AG04449 (cell line): ENCODE results near the gene SLC14A1.

Experiments
- CTCF ChIA-PET: fragments of 350-600 bp; formaldehyde crosslinking; extraction: SDS; loops from one replicate; lab custom pipeline; 2021; ENCODE audit warnings: antibody characterized with exemption; lab: Yijun Ruan, JAX
- POLR2A ChIA-PET: fragments of 400-600, 350-600 bp; formaldehyde crosslinking; extraction: SDS; loops from one replicate; lab custom pipeline; 2020; ENCODE audit warnings: antibody characterized with exemption, inconsistent platforms; lab: Yijun Ruan, JAX
- DNase-seq: peaks from one replicate; pipeline ENCODE4 v3.0.0-alpha.2; 2010; ENCODE audit warnings: low read depth, low spot score
- H3K4me3 ChIP-seq: 2 replicates; pipeline ENCODE4 v1.5.1; 2011; ENCODE audit warnings: low read depth, mild to moderate bottlenecking, control low read depth, low read length
- TF ChIP-seq, protein P1 (sequence below): IDR thresholded peaks from one replicate; pipeline ENCODE4 v1.5.1; 2011; ENCODE audit warnings: mild to moderate bottlenecking, moderate library complexity, low read length, control low read depth, inconsistent platforms; ENCODE audit not compliant: insufficient read depth; ENCODE audit errors: missing control alignments

SLC14A1 gene

DNA sequence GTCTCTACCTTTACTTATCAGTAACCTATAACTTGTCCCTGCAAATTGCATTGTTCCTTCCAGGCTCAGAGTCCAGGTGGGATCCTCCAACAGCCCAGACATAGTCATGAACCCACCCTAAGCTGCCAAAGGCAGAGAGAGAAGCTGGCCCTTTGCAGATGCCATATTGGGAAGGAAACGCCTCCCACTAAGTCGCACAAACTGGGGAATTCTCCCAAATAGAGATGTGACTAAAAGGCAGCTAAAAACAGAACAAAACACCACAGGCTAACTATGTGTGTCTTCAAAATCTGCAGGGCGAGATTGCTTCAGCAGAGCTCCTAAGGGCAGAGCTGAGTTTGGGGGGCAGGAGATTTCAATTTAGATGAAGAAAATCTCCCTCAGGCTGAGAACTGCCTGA is 63.0 kb downstream of the SLC14A1 start:
- TF ChIP-seq, protein P1, sequence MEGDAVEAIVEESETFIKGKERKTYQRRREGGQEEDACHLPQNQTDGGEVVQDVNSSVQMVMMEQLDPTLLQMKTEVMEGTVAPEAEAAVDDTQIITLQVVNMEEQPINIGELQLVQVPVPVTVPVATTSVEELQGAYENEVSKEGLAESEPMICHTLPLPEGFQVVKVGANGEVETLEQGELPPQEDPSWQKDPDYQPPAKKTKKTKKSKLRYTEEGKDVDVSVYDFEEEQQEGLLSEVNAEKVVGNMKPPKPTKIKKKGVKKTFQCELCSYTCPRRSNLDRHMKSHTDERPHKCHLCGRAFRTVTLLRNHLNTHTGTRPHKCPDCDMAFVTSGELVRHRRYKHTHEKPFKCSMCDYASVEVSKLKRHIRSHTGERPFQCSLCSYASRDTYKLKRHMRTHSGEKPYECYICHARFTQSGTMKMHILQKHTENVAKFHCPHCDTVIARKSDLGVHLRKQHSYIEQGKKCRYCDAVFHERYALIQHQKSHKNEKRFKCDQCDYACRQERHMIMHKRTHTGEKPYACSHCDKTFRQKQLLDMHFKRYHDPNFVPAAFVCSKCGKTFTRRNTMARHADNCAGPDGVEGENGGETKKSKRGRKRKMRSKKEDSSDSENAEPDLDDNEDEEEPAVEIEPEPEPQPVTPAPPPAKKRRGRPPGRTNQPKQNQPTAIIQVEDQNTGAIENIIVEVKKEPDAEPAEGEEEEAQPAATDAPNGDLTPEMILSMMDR = no peak
- ChIA-PET POLR2A (interaction anchor here (0.6 to 1.5 kb wide), 2 partner anchors 11 to 13 kb away, joined by 3 to 10 read pairs; no protein-coding TSS in a partner anchor), CTCF (interaction anchor here (1.2 to 1.9 kb wide), 4 partner anchors 12 to 92 kb away, joined by 3 to 7 read pairs (median 5); partner anchors contain the start of gene SLC14A1)
- no peak for DNase-seq
- H3K4me3 ChIP-seq = no peak overlapping the region

DNA sequence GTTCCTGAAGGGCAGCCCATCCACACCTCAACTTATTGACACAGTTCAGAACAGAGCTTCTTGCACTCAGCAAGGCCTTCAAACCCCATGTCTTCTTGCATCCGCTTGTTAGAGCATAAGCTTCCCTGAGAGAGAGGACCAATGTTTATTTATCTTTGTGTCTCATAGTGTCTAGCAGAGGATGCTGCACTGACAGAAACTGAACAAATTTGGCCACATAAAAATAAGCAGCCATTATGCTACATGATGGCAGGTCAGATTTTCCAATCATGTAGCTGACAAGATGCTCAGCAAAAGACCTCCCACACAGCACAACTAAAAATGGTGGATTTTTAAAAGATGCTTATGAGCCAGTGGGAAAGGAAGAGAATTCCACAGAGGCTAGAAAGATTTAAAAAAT is 63.4 kb downstream of the SLC14A1 start:
- no peak overlapping the region for H3K4me3 ChIP-seq
- TF ChIP-seq, protein P1 = no peak
- DNase-seq = no peak
- CTCF ChIA-PET = interaction anchor here (1.2 to 1.9 kb wide), 4 partner anchors 12 to 92 kb away, joined by 3 to 7 read pairs (median 5); partner anchors contain the start of gene SLC14A1
- POLR2A ChIA-PET = interaction anchor here (1.5 kb wide), 1 partner anchor 13 kb away, joined by 10 read pairs; no protein-coding TSS in a partner anchor

DNA sequence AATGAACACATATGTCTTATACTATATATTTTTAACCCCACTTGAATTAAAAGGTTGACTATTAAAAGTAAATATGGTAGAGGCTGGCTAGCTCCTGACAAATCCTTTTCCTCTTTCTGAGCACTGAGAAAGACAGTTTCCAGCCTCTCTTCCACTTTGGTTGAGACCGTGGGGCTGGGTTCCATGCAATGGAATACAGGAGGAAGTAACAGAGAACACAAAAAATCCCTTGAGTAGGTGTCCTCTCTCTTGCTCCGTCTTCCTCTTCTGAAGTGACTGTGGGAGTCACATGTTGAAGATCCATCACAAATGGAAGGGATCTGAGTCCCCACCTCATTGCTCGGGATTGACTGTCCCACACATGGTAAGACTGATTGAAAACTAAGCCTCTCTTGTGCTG is 64.9 kb downstream of the SLC14A1 start:
- no peak overlapping the region for H3K4me3 ChIP-seq
- ChIA-PET CTCF (interaction anchor here (0.8 to 1.5 kb wide), 2 partner anchors 13 to 20 kb away, joined by 3 to 4 read pairs; no protein-coding TSS in a partner anchor), POLR2A (no interaction called here)
- DNase-seq = no peak
- TF ChIP-seq, protein P1 = no peak

DNA sequence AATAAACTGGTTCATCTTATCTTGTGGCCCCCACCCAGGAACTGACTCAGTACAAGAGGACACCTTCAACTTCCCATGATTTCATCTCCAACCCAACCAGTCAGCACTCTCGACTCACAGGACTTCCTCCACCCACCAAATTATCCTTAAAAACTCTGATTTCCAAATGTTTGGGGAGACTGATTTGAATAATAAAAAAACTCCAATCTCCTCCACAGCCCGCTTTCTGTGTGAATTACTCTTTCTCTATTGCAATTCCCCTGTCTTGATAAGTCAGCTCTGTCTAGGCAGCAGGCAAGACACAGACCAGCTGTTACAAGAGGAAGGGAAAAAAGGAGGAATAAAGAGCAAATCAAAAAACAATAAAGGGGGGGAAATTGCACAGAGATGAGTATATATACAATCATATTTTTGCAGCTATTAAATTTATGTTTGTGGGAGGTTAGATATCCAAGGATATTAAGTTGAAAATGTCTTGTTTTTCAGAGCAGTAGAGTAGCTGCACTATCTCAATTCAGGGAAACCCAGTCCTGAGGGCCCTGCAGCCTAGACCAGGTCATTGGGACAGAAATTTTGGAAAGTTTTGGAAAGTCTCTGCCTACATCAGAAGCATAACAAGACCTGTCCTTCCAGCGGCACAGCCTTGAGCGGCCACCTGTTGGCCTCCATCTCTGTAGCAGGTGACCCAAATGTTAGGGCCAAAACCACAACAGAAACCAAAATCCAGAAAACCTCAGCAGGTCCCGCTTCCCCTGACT is 68.7 kb downstream of the SLC14A1 start:
- no peak overlapping the region for H3K4me3 ChIP-seq
- ChIA-PET CTCF (interaction anchor here (1.3 kb wide), 1 partner anchor 9 kb away, joined by 5 read pairs; no protein-coding TSS in a partner anchor), POLR2A (interaction anchor here (1.1 to 2.0 kb wide), 3 partner anchors 9 to 19 kb away, joined by 3 to 16 read pairs (median 3); no protein-coding TSS in a partner anchor)
- TF ChIP-seq, protein P1 = no peak
- no peak for DNase-seq

DNA sequence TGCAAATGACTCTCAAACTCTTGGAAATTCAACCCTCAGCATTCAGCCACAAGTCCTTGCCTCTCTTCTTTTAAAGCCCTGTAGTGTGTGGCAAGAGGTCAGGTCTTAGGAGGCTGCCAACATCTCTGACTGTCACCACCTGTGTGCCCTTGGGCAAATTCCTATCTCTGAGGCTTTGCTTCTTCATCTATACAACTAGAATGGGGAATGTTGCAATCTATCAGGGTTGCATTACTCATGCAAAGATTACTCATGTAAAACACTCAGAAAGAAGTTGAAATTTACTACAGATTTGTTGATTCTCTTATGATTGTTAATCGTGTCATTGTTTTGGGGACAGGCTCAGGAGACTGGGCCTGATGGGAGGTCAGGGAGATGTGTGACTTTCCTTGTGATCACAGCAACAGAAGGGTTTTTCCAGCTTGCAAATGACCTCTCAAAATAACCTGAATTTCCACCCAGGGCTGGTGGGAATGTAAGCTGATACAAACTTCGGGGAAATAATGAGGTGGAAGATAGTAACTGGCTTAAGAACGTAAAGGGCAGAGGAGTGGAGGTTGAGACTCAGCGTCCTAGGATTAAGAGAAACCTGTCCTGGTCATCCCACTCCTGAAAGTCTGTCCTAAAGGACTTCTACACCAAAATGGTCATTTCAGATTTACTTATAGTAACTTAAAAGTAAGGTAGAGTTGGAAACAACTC is 69.4 kb downstream of the SLC14A1 start:
- ChIA-PET CTCF (interaction anchor here (1.3 kb wide), 1 partner anchor 8 kb away, joined by 5 read pairs; no protein-coding TSS in a partner anchor), POLR2A (interaction anchor here (1.1 to 2.0 kb wide), 3 partner anchors 9 to 20 kb away, joined by 3 to 16 read pairs (median 3); no protein-coding TSS in a partner anchor)
- no peak overlapping the region for H3K4me3 ChIP-seq
- DNase-seq = peak; percentile 73
- TF ChIP-seq, protein P1 = no peak
